Osteoblast (primary cell): ENCODE results near the gene MYH9. TPM values are rescaled to one million over a fixed set of nuclear protein-coding genes. Genes with fewer than 3 reads are reported as not detected.

Source experiments
- DNase-seq: peaks from one replicate; pipeline ENCODE4 v3.0.0; 2011; ENCODE audit warnings: low spot score, mixed read lengths; ENCODE audit not compliant: insufficient read length; ENCODE audit errors: missing footprints
- H2AFZ ChIP-seq: 2 replicates; pipeline ENCODE4 v1.6.0; 2011; ENCODE audit warnings: mild to moderate bottlenecking, low read length
- H3K27ac ChIP-seq: 2 replicates; pipeline ENCODE4 v1.5.1; 2011; ENCODE audit warnings: mild to moderate bottlenecking, low read depth, low read length, moderate library complexity
- H3K27me3 ChIP-seq: 2 replicates; pipeline ENCODE4 v1.6.0; 2012; ENCODE audit warnings: mild to moderate bottlenecking, control low read depth, inconsistent platforms, low read length, moderate library complexity; ENCODE audit not compliant: insufficient read depth
- H3K36me3 ChIP-seq: 2 replicates; pipeline ENCODE4 v1.5.1; 2011; ENCODE audit warnings: mild to moderate bottlenecking, low read length, control low read depth, moderate library complexity; ENCODE audit not compliant: insufficient read depth
- H3K4me1 ChIP-seq: 2 replicates; pipeline ENCODE4 v1.5.1; 2011; ENCODE audit warnings: mild to moderate bottlenecking, low read length, control low read depth, moderate library complexity; ENCODE audit not compliant: insufficient read depth
- H3K4me2 ChIP-seq: 2 replicates; pipeline ENCODE4 v1.6.0; 2011; ENCODE audit warnings: mild to moderate bottlenecking, low read length; ENCODE audit not compliant: insufficient read depth
- H3K4me3 ChIP-seq: fragments of 200-600 bp; sonication (generic); 3 replicates; pipeline ENCODE4 v1.5.1; 2012; ENCODE audit warnings: mild to moderate bottlenecking, low read length, inconsistent platforms; ENCODE audit not compliant: insufficient read depth
- H3K79me2 ChIP-seq: 2 replicates; pipeline ENCODE4 v1.6.0; 2012; ENCODE audit warnings: mild to moderate bottlenecking, low read length, control low read depth, inconsistent platforms; ENCODE audit not compliant: insufficient read depth
- H3K9me3 ChIP-seq: 2 replicates; pipeline ENCODE4 v1.5.1; 2011; ENCODE audit warnings: low read depth, low read length, control low read depth
- H4K20me1 ChIP-seq: 2 replicates; pipeline ENCODE4 v1.6.0; 2012; ENCODE audit warnings: mild to moderate bottlenecking, low read length, control low read depth; ENCODE audit not compliant: insufficient read depth
- CTCF ChIP-seq: IDR thresholded peaks from 2 replicates; pipeline ENCODE4 v1.5.1; 2011; ENCODE audit warnings: mild to moderate bottlenecking, low read depth, low read length, moderate library complexity; ENCODE audit errors: extremely low read depth
- total RNA-seq: library from RNA; depleted of rRNA; stranded (reverse); fragments of >200 nt; gene quantifications from 2 replicates; pipeline ENCODE4 v1.2.3, GENCODE V29; 2012

Gene MYH9
- total RNA-seq, 1 donor: 964 TPM

- no peak overlapping the region for H3K4me2 ChIP-seq
- H4K20me1 ChIP-seq: peaks cover 64% of the 10 kb centered on the region
- H3K4me3 ChIP-seq: no peak overlapping the region
- H3K27ac ChIP-seq: no peak overlapping the region
- H3K36me3 ChIP-seq: peaks cover 97% of the 10 kb centered on the region
- H3K4me1 ChIP-seq: no peaks in the 10 kb centered on the region
- TF ChIP-seq CTCF: no peak
- H2AFZ ChIP-seq: no peak overlapping the region
- peaks cover 85% of the 10 kb centered on the region for H3K79me2 ChIP-seq
- no peaks in the 10 kb centered on the region for H3K27me3 ChIP-seq
- DNase-seq: no peak
- H3K9me3 ChIP-seq: no peaks in the 10 kb centered on the region
These were observed 78.9 kb downstream of the MYH9 start for GRCh38 chr22:36308880-36309279.

GRCh38 chr22:36306227-36306626 is 81.5 kb downstream of the MYH9 start:
- TF ChIP-seq CTCF: no peak
- Histone ChIP-seq H4K20me1 (peaks cover 68% of the 10 kb centered on the region), H3K4me1 (no peaks in the 10 kb centered on the region), H3K4me3 (no peak overlapping the region), H3K27ac (no peak overlapping the region), H3K79me2 (peaks cover 88% of the 10 kb centered on the region), H3K36me3 (peaks cover 96% of the 10 kb centered on the region), H2AFZ (no peak overlapping the region), H3K4me2 (no peak overlapping the region), H3K27me3 (no peaks in the 10 kb centered on the region), H3K9me3 (no peaks in the 10 kb centered on the region)
- DNase-seq: no peak

- peaks cover 68% of the 10 kb centered on the region for H4K20me1 ChIP-seq
- TF ChIP-seq CTCF: no peak
- no peak overlapping the region for H3K4me2 ChIP-seq
- no peak overlapping the region for H2AFZ ChIP-seq
- H3K27ac ChIP-seq: no peak overlapping the region
- no peaks in the 10 kb centered on the region for H3K4me1 ChIP-seq
- no peaks in the 10 kb centered on the region for H3K27me3 ChIP-seq
- no peak overlapping the region for H3K4me3 ChIP-seq
- H3K9me3 ChIP-seq: no peaks in the 10 kb centered on the region
- no peak for DNase-seq
- H3K36me3 ChIP-seq: peaks cover 96% of the 10 kb centered on the region
- H3K79me2 ChIP-seq: peaks cover 88% of the 10 kb centered on the region
These were observed 82.0 kb downstream of the MYH9 start for GRCh38 chr22:36305813-36306212.

GRCh38 chr22:36304429-36304828 is 83.3 kb downstream of the MYH9 start:
- no peak for DNase-seq

More at GRCh38 chr22:36304429-36304828, 83.3 kb downstream of the MYH9 start:
- H4K20me1 ChIP-seq: peaks cover 71% of the 10 kb centered on the region
- H2AFZ ChIP-seq: no peak overlapping the region
- H3K27ac ChIP-seq: peak overlapping the region; percentile 1
- H3K27me3 ChIP-seq: no peaks in the 10 kb centered on the region
- H3K4me1 ChIP-seq: no peaks in the 10 kb centered on the region
- H3K9me3 ChIP-seq: no peaks in the 10 kb centered on the region
- peaks cover 92% of the 10 kb centered on the region for H3K79me2 ChIP-seq
- H3K4me2 ChIP-seq: no peak overlapping the region
- no peak for TF ChIP-seq CTCF
- peaks cover 98% of the 10 kb centered on the region for H3K36me3 ChIP-seq
- H3K4me3 ChIP-seq: no peak overlapping the region
